HT-29 (cell line): ENCODE measurements around the gene ADGRA1. TPM values are rescaled to one million over a fixed set of nuclear protein-coding genes. Genes with fewer than 3 reads are reported as not detected.
"Not testable (repeated sequence)": the region's sequence is repeated elsewhere in the genome, so short reads cannot be mapped to it uniquely, and the experiment has no call there.

ENCODE experiments used
- DNase-seq: peaks from one replicate; pipeline ENCODE4 v3.0.0-alpha.2; 2015; ENCODE audit warnings: low spot score
- total RNA-seq: library from RNA; depleted of rRNA; stranded (reverse); fragments of >200 nt; shearing (Covaris generic); gene quantifications from 2 replicates; pipeline ENCODE4 v1.2.3, GENCODE V29; 2014

ADGRA1 gene
- total RNA-seq, 1 experiment from 2014 or later, result not detected

GRCh38 chr10:133110609-133111275, 23.0 kb downstream of the ADGRA1 start:
- DNase-seq, result no peak

- DNase-seq, result not testable (repeated sequence)
Measured at GRCh38 chr10:133111640-133112039, 23.9 kb downstream of the ADGRA1 start.

- no peak for DNase-seq
Measured at GRCh38 chr10:133113146-133113830, 25.6 kb downstream of the ADGRA1 start.

GRCh38 chr10:133113847-133114246, 26.1 kb downstream of the ADGRA1 start:
- DNase-seq, result no peak

- DNase-seq, result no peak
Measured at GRCh38 chr10:133114251-133114650, 26.5 kb downstream of the ADGRA1 start.

- DNase-seq, result no peak
Measured at GRCh38 chr10:133114726-133115452, 27.2 kb downstream of the ADGRA1 start.

GRCh38 chr10:133115453-133115842, 27.7 kb downstream of the ADGRA1 start:
- DNase-seq, result no peak

GRCh38 chr10:133115976-133116375, 28.3 kb downstream of the ADGRA1 start:
- DNase-seq, result no peak

GRCh38 chr10:133116455-133116854, 28.7 kb downstream of the ADGRA1 start:
- DNase-seq, result no peak

- no peak for DNase-seq
Measured at GRCh38 chr10:133117036-133117687, 29.4 kb downstream of the ADGRA1 start.

GRCh38 chr10:133117688-133118071, 30.0 kb downstream of the ADGRA1 start:
- DNase-seq, result no peak

GRCh38 chr10:133121479-133121878, 33.8 kb downstream of the ADGRA1 start:
- no peak for DNase-seq

- DNase-seq, result no peak
Measured at GRCh38 chr10:133122171-133122935, 34.6 kb downstream of the ADGRA1 start.

GRCh38 chr10:133123050-133123745, 35.5 kb downstream of the ADGRA1 start:
- DNase-seq, result no peak

GRCh38 chr10:133123746-133124356, 36.1 kb downstream of the ADGRA1 start:
- DNase-seq, result no peak

GRCh38 chr10:133124357-133125211, 36.9 kb downstream of the ADGRA1 start:
- DNase-seq, result no peak

GRCh38 chr10:133125901-133126300, 38.2 kb downstream of the ADGRA1 start:
- no peak for DNase-seq

GRCh38 chr10:133126431-133127290, 38.9 kb downstream of the ADGRA1 start:
- DNase-seq, result no peak
